Measurements from ENCODE around the gene SPATA31C2. TPM values are rescaled to one million over a fixed set of nuclear protein-coding genes. Genes with fewer than 3 reads are reported as not detected.
A peak's percentile ranks its signal among the peaks of the same experiment; 100 is the strongest.

The SPATA31C2 gene
- total and polyA plus RNA-seq, 2 donors from 2014 or later: not detected

DNA sequence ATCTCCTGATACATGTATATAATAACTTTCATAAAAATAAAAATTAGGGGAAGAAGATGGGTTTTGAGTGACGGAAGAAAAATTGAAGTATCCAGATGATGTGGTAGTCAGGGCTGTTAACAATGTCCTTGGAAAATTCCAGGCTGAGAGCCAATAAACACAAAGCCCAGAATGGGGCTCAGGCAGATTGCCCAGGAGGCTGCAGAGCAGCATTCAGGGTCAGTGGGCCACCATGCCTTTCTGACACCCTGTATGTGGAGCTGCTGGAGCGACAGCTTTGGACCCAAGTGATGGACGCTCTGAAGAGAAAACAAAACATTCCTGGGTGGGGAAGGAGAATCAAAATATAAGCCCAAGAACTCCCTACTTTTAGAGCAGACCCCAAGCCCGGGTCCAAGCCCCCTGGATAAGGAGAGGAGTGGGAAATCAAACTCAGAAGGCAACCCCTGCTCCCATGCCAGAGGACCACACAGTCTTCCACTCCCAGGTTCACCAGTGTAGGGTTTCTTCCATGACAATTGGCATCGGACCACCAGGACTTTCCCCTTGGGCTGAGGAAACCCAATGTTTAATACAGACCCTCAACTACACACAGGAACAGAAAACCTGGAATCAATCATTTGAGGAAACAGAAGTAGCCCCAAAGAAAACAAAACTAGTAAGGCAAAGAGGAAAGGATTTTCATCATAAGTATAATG is 45.7 kb upstream of the SPATA31C2 start:
- no peak for FAIRE-seq
- intact Hi-C loops (cut with DNase I): no loop called here
- H3K9me3 ChIP-seq (ENCODE audit: control insufficient read depth in 2 of 3, insufficient read depth in 1 of 3, low read length in 3 of 3): no peaks in the 10 kb centered on the region
- TF ChIP-seq, protein P1, sequence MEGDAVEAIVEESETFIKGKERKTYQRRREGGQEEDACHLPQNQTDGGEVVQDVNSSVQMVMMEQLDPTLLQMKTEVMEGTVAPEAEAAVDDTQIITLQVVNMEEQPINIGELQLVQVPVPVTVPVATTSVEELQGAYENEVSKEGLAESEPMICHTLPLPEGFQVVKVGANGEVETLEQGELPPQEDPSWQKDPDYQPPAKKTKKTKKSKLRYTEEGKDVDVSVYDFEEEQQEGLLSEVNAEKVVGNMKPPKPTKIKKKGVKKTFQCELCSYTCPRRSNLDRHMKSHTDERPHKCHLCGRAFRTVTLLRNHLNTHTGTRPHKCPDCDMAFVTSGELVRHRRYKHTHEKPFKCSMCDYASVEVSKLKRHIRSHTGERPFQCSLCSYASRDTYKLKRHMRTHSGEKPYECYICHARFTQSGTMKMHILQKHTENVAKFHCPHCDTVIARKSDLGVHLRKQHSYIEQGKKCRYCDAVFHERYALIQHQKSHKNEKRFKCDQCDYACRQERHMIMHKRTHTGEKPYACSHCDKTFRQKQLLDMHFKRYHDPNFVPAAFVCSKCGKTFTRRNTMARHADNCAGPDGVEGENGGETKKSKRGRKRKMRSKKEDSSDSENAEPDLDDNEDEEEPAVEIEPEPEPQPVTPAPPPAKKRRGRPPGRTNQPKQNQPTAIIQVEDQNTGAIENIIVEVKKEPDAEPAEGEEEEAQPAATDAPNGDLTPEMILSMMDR (IDR thresholded peaks at IDR 0.05; ENCODE audit: borderline replicate concordance, extremely low read depth, insufficient read depth): no peak
- H3K4me1 ChIP-seq (ENCODE audit: control insufficient read depth in 2 of 3, insufficient read depth in 2 of 3, low read depth in 1 of 3, low read length in 3 of 3): no peaks in the 10 kb centered on the region
- H3K27ac ChIP-seq (ENCODE audit: low read depth in 2 of 2, low read length in 2 of 2): no peak overlapping the region
- DNase-seq: peak in 2 of 5 donors; percentile 17 to 34
- no peak overlapping the region for H3K9ac ChIP-seq (ENCODE audit: low read length in 3 of 3)
- H3K27me3 ChIP-seq (ENCODE audit: control insufficient read depth, insufficient read depth, low read length): no peaks in the 10 kb centered on the region
- H3K4me3 ChIP-seq (ENCODE audit: low read length in 3 of 3): no peak overlapping the region
- H3K36me3 ChIP-seq (ENCODE audit: control insufficient read depth in 2 of 3, insufficient read depth in 3 of 3, low read length in 3 of 3): no peaks in the 10 kb centered on the region

DNA sequence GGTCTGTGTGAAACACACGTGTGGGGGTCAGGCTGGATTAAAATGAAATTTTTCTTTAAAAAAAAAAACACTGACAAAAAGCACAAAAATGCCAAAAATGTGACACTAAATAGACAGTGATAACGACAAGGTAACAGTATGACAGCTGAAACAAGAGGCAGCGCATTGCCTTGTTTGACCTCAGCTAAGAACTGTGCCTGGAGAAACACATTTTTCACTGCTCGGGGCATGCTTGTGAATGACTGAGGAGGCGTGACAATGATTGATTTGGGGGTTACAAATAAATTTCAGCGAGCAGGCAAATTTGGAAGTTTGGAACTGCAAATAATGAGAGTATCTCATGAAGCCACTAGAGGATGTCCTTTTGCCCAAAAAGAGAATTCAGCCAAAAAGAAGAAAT is 44.2 kb upstream of the SPATA31C2 start:
- DNase-seq (peak in 1 of 5 donors; percentile 3), FAIRE-seq (no peak)
- TF ChIP-seq, protein P1 (IDR thresholded peaks at IDR 0.05; ENCODE audit: borderline replicate concordance, extremely low read depth, insufficient read depth): no peak
- H3K4me1 ChIP-seq (ENCODE audit: control insufficient read depth in 2 of 3, insufficient read depth in 2 of 3, low read depth in 1 of 3, low read length in 3 of 3): no peaks in the 10 kb centered on the region
- no peaks in the 10 kb centered on the region for H3K9me3 ChIP-seq (ENCODE audit: control insufficient read depth in 2 of 3, insufficient read depth in 1 of 3, low read length in 3 of 3)
- no peak overlapping the region for H3K4me3 ChIP-seq (ENCODE audit: low read length in 3 of 3)
- no peaks in the 10 kb centered on the region for H3K27me3 ChIP-seq (ENCODE audit: control insufficient read depth, insufficient read depth, low read length)
- intact Hi-C loops (cut with DNase I): no loop called here
- H3K9ac ChIP-seq (ENCODE audit: low read length in 3 of 3): no peak overlapping the region
- no peak overlapping the region for H3K27ac ChIP-seq (ENCODE audit: low read depth in 2 of 2, low read length in 2 of 2)
- H3K36me3 ChIP-seq (ENCODE audit: control insufficient read depth in 2 of 3, insufficient read depth in 3 of 3, low read length in 3 of 3): no peaks in the 10 kb centered on the region

DNA sequence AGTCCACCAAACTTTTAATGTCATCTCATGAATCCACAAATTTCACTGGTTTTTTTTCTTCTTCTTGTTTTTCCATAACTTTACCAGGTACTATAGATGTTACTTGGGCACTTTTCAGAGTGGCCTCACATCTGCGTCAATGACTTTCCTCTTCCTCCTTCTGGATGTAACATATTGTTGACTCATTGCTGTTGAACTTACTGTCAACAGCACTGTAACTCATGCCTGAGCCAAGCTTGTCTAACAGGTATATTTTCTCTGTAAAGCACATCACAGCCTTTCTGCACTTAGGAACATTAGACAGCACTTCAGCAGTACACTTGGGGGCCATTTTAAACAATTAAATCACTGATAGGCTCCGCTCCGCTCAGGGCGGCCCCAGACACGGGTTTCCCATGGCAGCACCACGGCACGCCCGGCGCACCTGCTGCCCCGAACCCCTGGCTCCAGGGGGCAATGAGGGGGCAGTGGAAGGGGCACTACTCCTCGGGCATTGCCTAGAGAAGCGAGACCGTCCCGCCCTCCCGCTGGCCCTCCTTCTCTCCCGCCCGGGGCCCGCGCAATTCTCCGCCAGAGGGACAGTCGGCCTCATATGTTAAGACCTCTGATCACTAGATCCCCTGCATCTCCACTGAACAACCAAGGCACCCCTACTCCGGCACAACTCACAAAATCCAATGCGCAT is 41.9 kb upstream of the SPATA31C2 start:
- no peak for DNase-seq
- H3K9ac ChIP-seq (ENCODE audit: low read length in 3 of 3): no peak overlapping the region
- no peak overlapping the region for H3K4me3 ChIP-seq (ENCODE audit: low read length in 3 of 3)
- TF ChIP-seq, protein P1 (IDR thresholded peaks at IDR 0.05; ENCODE audit: borderline replicate concordance, extremely low read depth, insufficient read depth): no peak
- intact Hi-C loops (cut with DNase I): no loop called here
- H3K9me3 ChIP-seq (ENCODE audit: control insufficient read depth in 2 of 3, insufficient read depth in 1 of 3, low read length in 3 of 3): no peaks in the 10 kb centered on the region
- no peak overlapping the region for H3K27ac ChIP-seq (ENCODE audit: low read depth in 2 of 2, low read length in 2 of 2)
- no peaks in the 10 kb centered on the region for H3K36me3 ChIP-seq (ENCODE audit: control insufficient read depth in 2 of 3, insufficient read depth in 3 of 3, low read length in 3 of 3)
- no peaks in the 10 kb centered on the region for H3K27me3 ChIP-seq (ENCODE audit: control insufficient read depth, insufficient read depth, low read length)
- H3K4me1 ChIP-seq (ENCODE audit: control insufficient read depth in 2 of 3, insufficient read depth in 2 of 3, low read depth in 1 of 3, low read length in 3 of 3): no peaks in the 10 kb centered on the region
- FAIRE-seq: no peak
